Measurements from ENCODE around the gene TRIP10.

The TRIP10 gene

GRCh38 chr19:6777434-6777833 is 38.0 kb downstream of the TRIP10 start:
- no peaks in the 10 kb centered on the region for H3K9me2 ChIP-seq (replicated peaks; ENCODE audit: low read depth, low read length)
- peaks cover 84% of the 10 kb centered on the region for H4K20me1 ChIP-seq (ENCODE audit: insufficient read depth, low read length, poor library complexity, severe bottlenecking)
- H3K9me3 ChIP-seq (ENCODE audit: insufficient read depth, low read depth, low read length) = no peaks in the 10 kb centered on the region
- peaks cover 95% of the 10 kb centered on the region for H3K79me2 ChIP-seq (ENCODE audit: insufficient read depth, low read length)
- 0 out of 2 replicates have a peak, but pooled peaks cover 3% of the 10 kb centered on the region for H3F3A ChIP-seq (ENCODE audit: low read depth)
- peak overlapping the region; percentile 57 for H3K4me3 ChIP-seq (ENCODE audit: low read length, poor library complexity, severe bottlenecking)
- H2AFZ ChIP-seq (ENCODE audit: low read length) = no peak overlapping the region
- H3K36me3 ChIP-seq (ENCODE audit: insufficient read depth, low read length) = peaks cover 27% of the 10 kb centered on the region; the same call in 1 of the 2 replicates
- no peaks in the 10 kb centered on the region for H3K27me3 ChIP-seq (ENCODE audit: insufficient read depth, low read length, poor library complexity, severe bottlenecking)
- H3K9ac ChIP-seq (ENCODE audit: low read depth, low read length, poor library complexity, severe bottlenecking) = peak overlapping the region; percentile 34
- H3K4me2 ChIP-seq (ENCODE audit: low read depth, low read length, poor library complexity, severe bottlenecking) = peak overlapping the region; percentile 97
- H3K4me1 ChIP-seq (ENCODE audit: insufficient read depth, low read length, poor library complexity, severe bottlenecking) = peaks cover 46% of the 10 kb centered on the region
- TF ChIP-seq EZH2phosphoT487 (IDR thresholded peaks at IDR 0.05; ENCODE audit: borderline replicate concordance) (no peak), CTCF (conservative IDR thresholded peaks at IDR 0.05; ENCODE audit: low read length) (no peak)

GRCh38 chr19:6778386-6778785 is 38.9 kb downstream of the TRIP10 start:
- Histone ChIP-seq H3K4me1 (ENCODE audit: insufficient read depth, low read length, poor library complexity, severe bottlenecking) (peaks cover 46% of the 10 kb centered on the region), H3K79me2 (ENCODE audit: insufficient read depth, low read length) (peaks cover 97% of the 10 kb centered on the region), H4K20me1 (ENCODE audit: insufficient read depth, low read length, poor library complexity, severe bottlenecking) (peaks cover 87% of the 10 kb centered on the region), H3K36me3 (ENCODE audit: insufficient read depth, low read length) (peaks cover 27% of the 10 kb centered on the region; the same call in 1 of the 2 replicates), H3F3A (ENCODE audit: low read depth) (no peaks in the 10 kb centered on the region), H3K4me2 (ENCODE audit: low read depth, low read length, poor library complexity, severe bottlenecking) (peak overlapping the region; percentile 97), H3K4me3 (ENCODE audit: low read length, poor library complexity, severe bottlenecking) (peak overlapping the region; percentile 57), H3K9ac (ENCODE audit: low read depth, low read length, poor library complexity, severe bottlenecking) (peak overlapping the region; percentile 34), H3K9me3 (ENCODE audit: insufficient read depth, low read depth, low read length) (no peaks in the 10 kb centered on the region), H3K27me3 (ENCODE audit: insufficient read depth, low read length, poor library complexity, severe bottlenecking) (no peaks in the 10 kb centered on the region), H2AFZ (ENCODE audit: low read length) (no peak overlapping the region), H3K9me2 (replicated peaks; ENCODE audit: low read depth, low read length) (no peaks in the 10 kb centered on the region)
- TF ChIP-seq CTCF (conservative IDR thresholded peaks at IDR 0.05; ENCODE audit: low read length) (no peak), EZH2phosphoT487 (IDR thresholded peaks at IDR 0.05; ENCODE audit: borderline replicate concordance) (no peak)

- H3K9me2 ChIP-seq (replicated peaks; ENCODE audit: low read depth, low read length) = no peaks in the 10 kb centered on the region
- H3K4me3 ChIP-seq (ENCODE audit: low read length, poor library complexity, severe bottlenecking) = peak overlapping the region; percentile 57
- no peaks in the 10 kb centered on the region for H3K27me3 ChIP-seq (ENCODE audit: insufficient read depth, low read length, poor library complexity, severe bottlenecking)
- H3K9me3 ChIP-seq (ENCODE audit: insufficient read depth, low read depth, low read length) = no peaks in the 10 kb centered on the region
- H3K9ac ChIP-seq (ENCODE audit: low read depth, low read length, poor library complexity, severe bottlenecking) = no peak overlapping the region
- no peak overlapping the region for H2AFZ ChIP-seq (ENCODE audit: low read length)
- no peak for TF ChIP-seq EZH2phosphoT487 (IDR thresholded peaks at IDR 0.05; ENCODE audit: borderline replicate concordance)
- TF ChIP-seq CTCF (conservative IDR thresholded peaks at IDR 0.05; ENCODE audit: low read length) = no peak
- peaks cover 46% of the 10 kb centered on the region for H3K4me1 ChIP-seq (ENCODE audit: insufficient read depth, low read length, poor library complexity, severe bottlenecking)
- peak overlapping the region; percentile 97 for H3K4me2 ChIP-seq (ENCODE audit: low read depth, low read length, poor library complexity, severe bottlenecking)
- peaks cover 30% of the 10 kb centered on the region; the same call in 1 of the 2 replicates for H3K36me3 ChIP-seq (ENCODE audit: insufficient read depth, low read length)
- no peaks in the 10 kb centered on the region for H3F3A ChIP-seq (ENCODE audit: low read depth)
- peaks cover 98% of the 10 kb centered on the region for H3K79me2 ChIP-seq (ENCODE audit: insufficient read depth, low read length)
- H4K20me1 ChIP-seq (ENCODE audit: insufficient read depth, low read length, poor library complexity, severe bottlenecking) = peaks cover 89% of the 10 kb centered on the region
Observed at GRCh38 chr19:6779206-6779605, 39.7 kb downstream of the TRIP10 start.
